IMR-90 (cell line): Measurements from ENCODE around the gene RYR3. TPM values are rescaled to one million over a fixed set of nuclear protein-coding genes. Genes with fewer than 3 reads are reported as not detected.

ENCODE experiments used
- ATAC-seq: fragments of 200-7000 bp; cut with Tn5 transposase; 2 replicates; pipeline ENCODE4 v1.9.1; 2020; ENCODE audit warnings: low read depth, mild to moderate bottlenecking, moderate library complexity
- BruUV-seq: library from RNA; stranded (reverse); fragments of 400-500 nt; replicated peaks from 2 replicates; lab custom pipeline; 2021; lab: Mats Ljungman, UMichigan
- CTCF ChIA-PET: fragments of 300-600 bp; formaldehyde crosslinking; extraction: SDS; loops from one replicate; lab custom pipeline; 2021; ENCODE audit warnings: antibody characterized with exemption; lab: Yijun Ruan, JAX
- POLR2A ChIA-PET: fragments of 300-600 bp; sonication (Branson Sonifier 250); formaldehyde crosslinking; loops from one replicate; lab custom pipeline; 2022; ENCODE audit warnings: antibody characterized with exemption; ENCODE audit not compliant: unreplicated experiment; lab: Charles Lee
- DNase-seq: peaks from one replicate; pipeline ENCODE4 v3.0.0; 2013
- H2AFZ ChIP-seq: replicated peaks from 2 replicates; pipeline ENCODE3; 2013; ENCODE audit warnings: low read length, mild to moderate bottlenecking; ENCODE audit not compliant: poor library complexity
- H2AK5ac ChIP-seq: 2 replicates; pipeline ENCODE4 v1.6.1; 2013; ENCODE audit warnings: low read depth, low read length, inconsistent platforms
- H2AK9ac ChIP-seq: replicated peaks from 2 replicates; pipeline ENCODE3; 2013; ENCODE audit warnings: mild to moderate bottlenecking, low read depth, low read length, moderate library complexity; ENCODE audit not compliant: poor library complexity
- H2BK120ac ChIP-seq: 2 replicates; pipeline ENCODE4 v1.6.1; 2013; ENCODE audit warnings: low read depth, low read length, inconsistent platforms
- H2BK15ac ChIP-seq: 3 replicates; pipeline ENCODE4 v1.6.1; 2013; ENCODE audit warnings: low read depth, low read length, inconsistent platforms
- H2BK20ac ChIP-seq: 2 replicates; pipeline ENCODE4 v1.6.1; 2013; ENCODE audit warnings: low read depth, mild to moderate bottlenecking, inconsistent platforms, low read length, moderate library complexity
- H2BK5ac ChIP-seq: 2 replicates; pipeline ENCODE4 v1.6.1; 2013; ENCODE audit warnings: mild to moderate bottlenecking, low read depth, low read length, inconsistent platforms; ENCODE audit not compliant: poor library complexity, severe bottlenecking
- H3K14ac ChIP-seq: replicated peaks from 2 replicates; pipeline ENCODE4 v1.6.1; 2013; ENCODE audit warnings: low read depth, low read length, inconsistent platforms
- H3K18ac ChIP-seq: 2 replicates; pipeline ENCODE4 v1.6.1; 2013; ENCODE audit warnings: low read depth, low read length, control low read depth
- H3K23ac ChIP-seq: 2 replicates; pipeline ENCODE4 v1.6.1; 2013; ENCODE audit warnings: low read depth, low read length, inconsistent platforms
- H3K27ac ChIP-seq: 2 replicates; pipeline ENCODE4 v1.5.1; 2013; ENCODE audit warnings: mild to moderate bottlenecking, control low read depth, low read length; ENCODE audit not compliant: insufficient read depth
- H3K27me3 ChIP-seq: 2 replicates; pipeline ENCODE4 v1.6.1; 2013; ENCODE audit warnings: low read length; ENCODE audit not compliant: control insufficient read depth, insufficient read depth
- H3K36me3 ChIP-seq: 2 replicates; pipeline ENCODE4 v1.6.1; 2013; ENCODE audit warnings: low read length, mixed read lengths; ENCODE audit not compliant: control insufficient read depth, insufficient read depth
- H3K4ac ChIP-seq: 2 replicates; pipeline ENCODE4 v1.6.1; 2013; ENCODE audit warnings: low read depth, low read length, inconsistent platforms
- H3K4me1 ChIP-seq: 2 replicates; pipeline ENCODE4 v1.6.1; 2013; ENCODE audit warnings: low read length, mixed read lengths; ENCODE audit not compliant: control insufficient read depth, insufficient read depth
- H3K4me2 ChIP-seq: 2 replicates; pipeline ENCODE4 v1.6.1; 2013; ENCODE audit warnings: low read depth, mild to moderate bottlenecking, control low read depth, low read length, moderate library complexity
- H3K4me3 ChIP-seq: 2 replicates; pipeline ENCODE4 v1.5.1; 2013; ENCODE audit warnings: low read depth, mild to moderate bottlenecking, control low read depth, low read length, moderate library complexity; ENCODE audit not compliant: insufficient read depth
- H3K56ac ChIP-seq: 2 replicates; pipeline ENCODE4 v1.6.1; 2013; ENCODE audit warnings: low read length, inconsistent platforms; ENCODE audit not compliant: insufficient read depth; ENCODE audit errors: extremely low read depth
- H3K79me1 ChIP-seq, 2 experiments: 2 replicates each; pipeline ENCODE4 v1.6.1; 2013; ENCODE audit warnings: low read length in 2 of 2, inconsistent platforms in 1 of 2, low read depth in 1 of 2
- H3K9ac ChIP-seq: 2 replicates; pipeline ENCODE4 v1.6.1; 2013; ENCODE audit warnings: low read depth, low read length, control low read depth
- H3K9me1 ChIP-seq: 2 replicates; pipeline ENCODE4 v1.6.1; 2013; ENCODE audit warnings: low read length, inconsistent platforms; ENCODE audit not compliant: insufficient read depth
- H3K9me3 ChIP-seq: 2 replicates; pipeline ENCODE4 v1.6.1; 2013; ENCODE audit warnings: low read length; ENCODE audit not compliant: control insufficient read depth, insufficient read depth
- H4K20me1 ChIP-seq: 2 replicates; pipeline ENCODE4 v1.6.1; 2013; ENCODE audit warnings: low read length, inconsistent platforms; ENCODE audit not compliant: insufficient read depth
- H4K5ac ChIP-seq: 2 replicates; pipeline ENCODE4 v1.6.1; 2013; ENCODE audit warnings: mild to moderate bottlenecking, low read depth, low read length, control low read depth
- H4K8ac ChIP-seq, 2 experiments: 2 replicates each; pipeline ENCODE4 v1.6.1; 2013; ENCODE audit warnings: low read depth in 2 of 2, low read length in 2 of 2, control low read depth in 1 of 2, inconsistent platforms in 1 of 2
- H4K91ac ChIP-seq: 2 replicates; pipeline ENCODE4 v1.6.1; 2013; ENCODE audit warnings: low read depth, low read length, inconsistent platforms; ENCODE audit not compliant: insufficient read depth
- BHLHE40 ChIP-seq: fragments of 150-350 bp; IDR thresholded peaks from 2 replicates; pipeline ENCODE4 v1.6.1; 2016; ENCODE audit warnings: mild to moderate bottlenecking, low read depth, low read length
- CEBPB ChIP-seq: IDR thresholded peaks from 2 replicates; pipeline ENCODE4 v1.6.1; 2012; ENCODE audit warnings: low read depth, low read length, improper control_type of control experiment
- CHD1 ChIP-seq: IDR thresholded peaks from 2 replicates; pipeline ENCODE4 v1.6.1; 2012; ENCODE audit warnings: low read depth, low read length, improper control_type of control experiment
- FOS ChIP-seq: fragments of 150-350 bp; IDR thresholded peaks from 2 replicates; pipeline ENCODE4 v1.6.1; 2016; ENCODE audit warnings: low read depth, low read length
- MAFK ChIP-seq: IDR thresholded peaks from 2 replicates; pipeline ENCODE4 v1.6.1; 2012; ENCODE audit warnings: low read depth, low read length, improper control_type of control experiment
- MAZ ChIP-seq: IDR thresholded peaks from 2 replicates; pipeline ENCODE4 v1.6.1; 2012; ENCODE audit warnings: low read depth, mild to moderate bottlenecking, low read length, improper control_type of control experiment, moderate library complexity, borderline replicate concordance
- MXI1 ChIP-seq: IDR thresholded peaks from 2 replicates; pipeline ENCODE4 v1.6.1; 2012; ENCODE audit warnings: low read depth, mild to moderate bottlenecking, low read length, moderate library complexity, borderline replicate concordance
- NFE2L2 ChIP-seq: fragments of 150-350 bp; IDR thresholded peaks from 2 replicates; pipeline ENCODE4 v1.6.1; 2016; ENCODE audit warnings: low read depth, mild to moderate bottlenecking, low read length
- POLR2A ChIP-seq: IDR thresholded peaks from 2 replicates; pipeline ENCODE4 v1.6.1; 2012; ENCODE audit warnings: mild to moderate bottlenecking, low read depth, low read length
- RAD21 ChIP-seq: IDR thresholded peaks from 2 replicates; pipeline ENCODE4 v1.6.1; 2012; ENCODE audit warnings: low read length, improper control_type of control experiment
- RCOR1 ChIP-seq: IDR thresholded peaks from 2 replicates; pipeline ENCODE4 v1.6.1; 2012; ENCODE audit warnings: mild to moderate bottlenecking, low read length, improper control_type of control experiment; ENCODE audit not compliant: insufficient replicate concordance
- RFX5 ChIP-seq: IDR thresholded peaks from 2 replicates; pipeline ENCODE4 v1.8.0; 2012; ENCODE audit warnings: low read depth, mild to moderate bottlenecking, low read length, moderate library complexity
- SMC3 ChIP-seq: fragments of 150-350 bp; IDR thresholded peaks from 2 replicates; pipeline ENCODE4 v1.6.1; 2016; ENCODE audit warnings: low read depth, mild to moderate bottlenecking, antibody characterized with exemption, low read length, moderate library complexity
- WGBS, 2 experiments: methylation state at CpG; one replicate each; pipeline versions ENCODE4 v1.1.5 to v1.1.7; 2013; ENCODE audit warnings: missing lambda C conversion rate in 2 of 2; ENCODE audit not compliant: insufficient read length in 1 of 2; ENCODE audit errors: extremely low coverage in 2 of 2; 5-methylcytosine and 5-hydroxymethylcytosine counted together
- dilution Hi-C: fragments of 300-500 bp; cut with HindIII; formaldehyde crosslinking; loops from one replicate; pipeline ENCODE4 v1.14.3; 2018; ENCODE audit warnings: low sequenced_read_pairs; ENCODE audit not compliant: unreplicated experiment
- in situ Hi-C: fragments of 300-500 bp; cut with MboI; formaldehyde crosslinking; loops from 3 replicates; pipeline ENCODE4 v1.14.3; 2019; ENCODE audit warnings: low sequenced_read_pairs, inconsistent platforms, mixed read lengths
- intact Hi-C: fragments of 100-400 bp; cut with micrococcal nuclease; formaldehyde crosslinking; loops from 2 replicates; pipeline ENCODE4 v1.10.0; 2022
- polyA plus RNA-seq, 3 experiments: library from polyadenylated mRNA; depleted of rRNA; stranded (reverse); fragments of >200 nt; gene quantifications; 2 replicates each; pipeline ENCODE4 v1.2.3, GENCODE V29; 2012; ENCODE audit warnings: low replicate concordance in 1 of 3
- total RNA-seq: library from RNA; depleted of rRNA; stranded (reverse); fragments of >200 nt; gene quantifications from 2 replicates; pipeline ENCODE4 v1.2.3, GENCODE V29; 2012
- TF ChIP-seq, protein P1 (sequence below): fragments of 150-350 bp; IDR thresholded peaks from 2 replicates; pipeline ENCODE4 v1.6.1; 2016; ENCODE audit warnings: low read depth, mild to moderate bottlenecking, low read length, moderate library complexity, borderline replicate concordance
- TF ChIP-seq, protein P2 (sequence below): fragments of 150-350 bp; IDR thresholded peaks from 2 replicates; pipeline ENCODE4 v1.6.1; 2017; ENCODE audit warnings: mild to moderate bottlenecking, antibody characterized with exemption, low read length, low read depth
- TF ChIP-seq, protein P3 (sequence below): conservative IDR thresholded peaks from 2 replicates; pipeline ENCODE4 v1.5.1; 2012; ENCODE audit warnings: mild to moderate bottlenecking, low read depth, low read length, improper control_type of control experiment

The RYR3 gene
- total and polyA plus RNA-seq, 2 of the 4 experiments (the other 2 are of a cell fraction) = 0.18 TPM; not detected in 1

DNA sequence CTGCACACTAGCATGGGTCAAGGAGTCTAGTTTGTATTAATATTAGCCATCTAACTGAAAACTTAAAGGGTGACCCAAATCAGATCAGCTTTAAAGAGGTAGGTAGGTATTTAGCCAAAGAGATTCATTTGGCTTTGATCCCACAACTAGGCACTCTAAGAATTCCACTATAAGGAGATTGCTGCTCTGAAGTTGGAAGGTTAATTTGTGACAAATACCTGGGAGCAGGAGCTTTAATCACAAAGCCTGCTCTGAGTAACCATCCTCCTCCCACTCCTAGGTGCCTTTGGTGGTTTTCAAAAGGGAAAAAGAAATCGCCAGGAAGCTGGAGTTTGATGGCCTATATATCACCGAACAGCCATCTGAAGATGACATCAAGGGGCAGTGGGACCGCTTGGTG is 537.2 kb downstream of the RYR3 start:
- no peaks in the 10 kb centered on the region for H3K4me1 ChIP-seq
- DNase-seq (no peak), ATAC-seq (no peak)
- no peak overlapping the region for H2AK5ac ChIP-seq
- H3K27ac ChIP-seq = no peak overlapping the region
- no peak overlapping the region for H2BK20ac ChIP-seq
- H2AFZ ChIP-seq = no peak overlapping the region
- no peak overlapping the region for H3K4me3 ChIP-seq
- no peak overlapping the region for H3K18ac ChIP-seq
- H3K9me3 ChIP-seq = no peaks in the 10 kb centered on the region
- H2BK120ac ChIP-seq = no peak overlapping the region
- CTCF ChIA-PET = no interaction called here
- POLR2A ChIA-PET = no interaction called here
- H3K56ac ChIP-seq = no peak overlapping the region
- TF ChIP-seq, protein P1, sequence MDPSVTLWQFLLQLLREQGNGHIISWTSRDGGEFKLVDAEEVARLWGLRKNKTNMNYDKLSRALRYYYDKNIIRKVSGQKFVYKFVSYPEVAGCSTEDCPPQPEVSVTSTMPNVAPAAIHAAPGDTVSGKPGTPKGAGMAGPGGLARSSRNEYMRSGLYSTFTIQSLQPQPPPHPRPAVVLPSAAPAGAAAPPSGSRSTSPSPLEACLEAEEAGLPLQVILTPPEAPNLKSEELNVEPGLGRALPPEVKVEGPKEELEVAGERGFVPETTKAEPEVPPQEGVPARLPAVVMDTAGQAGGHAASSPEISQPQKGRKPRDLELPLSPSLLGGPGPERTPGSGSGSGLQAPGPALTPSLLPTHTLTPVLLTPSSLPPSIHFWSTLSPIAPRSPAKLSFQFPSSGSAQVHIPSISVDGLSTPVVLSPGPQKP = no peak
- TF ChIP-seq MAFK = no peak
- TF ChIP-seq RAD21 = no peak
- TF ChIP-seq MAZ = no peak
- no peak for TF ChIP-seq CHD1
- TF ChIP-seq, protein P2, sequence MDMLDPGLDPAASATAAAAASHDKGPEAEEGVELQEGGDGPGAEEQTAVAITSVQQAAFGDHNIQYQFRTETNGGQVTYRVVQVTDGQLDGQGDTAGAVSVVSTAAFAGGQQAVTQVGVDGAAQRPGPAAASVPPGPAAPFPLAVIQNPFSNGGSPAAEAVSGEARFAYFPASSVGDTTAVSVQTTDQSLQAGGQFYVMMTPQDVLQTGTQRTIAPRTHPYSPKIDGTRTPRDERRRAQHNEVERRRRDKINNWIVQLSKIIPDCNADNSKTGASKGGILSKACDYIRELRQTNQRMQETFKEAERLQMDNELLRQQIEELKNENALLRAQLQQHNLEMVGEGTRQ = no peak
- TF ChIP-seq POLR2A = no peak
- no peak for TF ChIP-seq RFX5
- TF ChIP-seq MXI1 = no peak
- no peak for TF ChIP-seq BHLHE40
- no peak for TF ChIP-seq CEBPB
- TF ChIP-seq, protein P3, sequence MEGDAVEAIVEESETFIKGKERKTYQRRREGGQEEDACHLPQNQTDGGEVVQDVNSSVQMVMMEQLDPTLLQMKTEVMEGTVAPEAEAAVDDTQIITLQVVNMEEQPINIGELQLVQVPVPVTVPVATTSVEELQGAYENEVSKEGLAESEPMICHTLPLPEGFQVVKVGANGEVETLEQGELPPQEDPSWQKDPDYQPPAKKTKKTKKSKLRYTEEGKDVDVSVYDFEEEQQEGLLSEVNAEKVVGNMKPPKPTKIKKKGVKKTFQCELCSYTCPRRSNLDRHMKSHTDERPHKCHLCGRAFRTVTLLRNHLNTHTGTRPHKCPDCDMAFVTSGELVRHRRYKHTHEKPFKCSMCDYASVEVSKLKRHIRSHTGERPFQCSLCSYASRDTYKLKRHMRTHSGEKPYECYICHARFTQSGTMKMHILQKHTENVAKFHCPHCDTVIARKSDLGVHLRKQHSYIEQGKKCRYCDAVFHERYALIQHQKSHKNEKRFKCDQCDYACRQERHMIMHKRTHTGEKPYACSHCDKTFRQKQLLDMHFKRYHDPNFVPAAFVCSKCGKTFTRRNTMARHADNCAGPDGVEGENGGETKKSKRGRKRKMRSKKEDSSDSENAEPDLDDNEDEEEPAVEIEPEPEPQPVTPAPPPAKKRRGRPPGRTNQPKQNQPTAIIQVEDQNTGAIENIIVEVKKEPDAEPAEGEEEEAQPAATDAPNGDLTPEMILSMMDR = no peak
- no peak for TF ChIP-seq NFE2L2
- no peak for TF ChIP-seq RCOR1
- TF ChIP-seq SMC3 = no peak
- no peak for TF ChIP-seq FOS
- no peaks in the 10 kb centered on the region for H3K36me3 ChIP-seq
- H4K5ac ChIP-seq = no peak overlapping the region
- H3K9me1 ChIP-seq = no peaks in the 10 kb centered on the region
- H2AK9ac ChIP-seq = no peak overlapping the region
- no peak overlapping the region for H2BK5ac ChIP-seq
- in situ Hi-C loops = no loop called here
- no peak overlapping the region for H3K4me2 ChIP-seq
- no peak overlapping the region for H4K8ac ChIP-seq
- no peak overlapping the region for H3K4ac ChIP-seq
- no peak overlapping the region for H4K91ac ChIP-seq
- no TSS peak for BruUV-seq
- no peak overlapping the region for H2BK15ac ChIP-seq
- H3K23ac ChIP-seq = no peak overlapping the region
- intact Hi-C loops = no loop called here
- no peak overlapping the region for H3K9ac ChIP-seq
- dilution Hi-C loops = no loop called here
- H3K27me3 ChIP-seq = peaks cover 2% of the 10 kb centered on the region; the same call in 1 of the 2 replicates
- no peak overlapping the region for H3K14ac ChIP-seq
- no peaks in the 10 kb centered on the region for H4K20me1 ChIP-seq
- H3K79me1 ChIP-seq = no peaks in the 10 kb centered on the region
- no CpG with 5 or more reads among the region's 3 CpGs for WGBS, 2 experiments
